Measurements from ENCODE around the gene FRS3.

Gene FRS3

GRCh38 chr6:41818271-41819054 is 38.8 kb upstream of the FRS3 start:
- TF ChIP-seq CTCF (IDR thresholded peaks at IDR 0.05): no peak

DNA sequence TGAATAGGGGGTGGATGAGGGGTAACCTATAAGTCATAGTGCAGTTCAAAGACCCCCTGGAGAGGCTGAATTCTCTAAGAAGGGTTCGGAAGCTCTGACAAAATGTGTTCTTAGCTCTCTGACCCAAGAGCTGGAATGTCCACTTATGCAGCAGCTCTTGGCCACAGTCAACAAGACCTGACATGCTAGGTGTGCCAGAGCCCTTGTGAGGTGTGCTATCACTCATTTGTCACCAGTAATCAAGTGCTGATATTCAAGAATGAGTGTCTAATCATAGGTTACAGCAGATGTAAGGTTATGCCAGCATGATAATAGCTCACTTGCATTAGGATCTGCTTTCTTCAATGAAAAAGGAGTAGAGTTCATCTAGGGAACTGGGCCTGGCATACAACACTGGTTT is 35.9 kb upstream of the FRS3 start:
- no peak for TF ChIP-seq CTCF (IDR thresholded peaks at IDR 0.05)

DNA sequence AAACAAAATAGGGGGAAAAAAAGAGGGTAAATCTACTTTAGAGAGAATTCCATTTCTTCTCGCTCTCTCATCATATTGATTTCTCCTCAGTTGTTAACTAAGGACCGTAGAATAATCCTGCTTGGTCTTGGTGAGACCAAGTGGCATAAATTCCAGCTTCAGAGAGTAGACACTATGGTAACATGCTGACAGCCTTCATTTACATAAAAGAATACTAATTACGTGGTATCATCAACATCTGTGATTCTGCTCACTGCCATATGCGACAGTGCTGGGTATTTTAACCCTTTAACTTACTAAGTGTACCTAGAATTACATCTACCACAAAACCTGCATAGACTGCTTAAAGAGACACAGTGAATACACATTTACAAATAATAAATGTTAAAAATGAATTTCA is 34.9 kb upstream of the FRS3 start:
- TF ChIP-seq CTCF (IDR thresholded peaks at IDR 0.05): no peak

DNA sequence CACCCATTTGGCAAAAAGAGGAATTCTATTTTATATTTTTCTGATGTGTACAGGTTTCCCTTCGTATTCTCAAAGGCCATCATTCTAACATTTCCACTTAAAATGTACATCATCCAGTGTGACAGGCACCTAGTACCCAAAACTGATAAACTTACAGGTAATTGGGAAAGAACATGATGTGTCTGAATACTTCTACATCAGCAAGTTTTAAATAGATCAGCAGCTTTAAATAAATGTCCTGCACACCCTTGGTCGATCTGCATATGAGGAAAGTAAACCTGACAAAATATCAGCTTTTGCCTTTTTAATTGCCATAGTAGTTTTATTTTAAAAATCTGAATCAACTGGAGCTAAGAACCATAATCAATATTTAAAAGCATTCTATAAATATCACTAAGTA is 34.3 kb upstream of the FRS3 start:
- TF ChIP-seq CTCF (IDR thresholded peaks at IDR 0.05): no peak

- TF ChIP-seq CTCF (IDR thresholded peaks at IDR 0.05): no peak
These were observed 33.8 kb upstream of the FRS3 start for GRCh38 chr6:41813469-41813868.

DNA sequence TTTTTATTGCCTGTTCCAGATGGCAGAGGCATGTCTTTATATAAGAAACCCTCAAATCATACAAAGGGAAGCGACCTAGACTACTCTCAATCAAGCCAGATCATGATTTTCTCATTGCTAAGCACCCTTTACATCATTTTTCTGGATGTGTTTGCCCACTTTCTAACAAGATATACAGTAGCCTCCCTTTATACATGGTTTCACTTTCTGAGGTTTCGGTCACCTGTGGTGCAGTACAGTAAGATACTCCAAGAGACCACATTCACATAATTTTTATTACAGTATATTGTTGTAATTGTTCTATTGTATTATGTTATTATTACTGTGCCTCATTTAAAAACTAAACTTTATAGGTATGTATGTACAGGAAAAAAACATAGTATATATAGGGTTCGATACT is 31.4 kb upstream of the FRS3 start:
- TF ChIP-seq CTCF (IDR thresholded peaks at IDR 0.05): no peak

DNA sequence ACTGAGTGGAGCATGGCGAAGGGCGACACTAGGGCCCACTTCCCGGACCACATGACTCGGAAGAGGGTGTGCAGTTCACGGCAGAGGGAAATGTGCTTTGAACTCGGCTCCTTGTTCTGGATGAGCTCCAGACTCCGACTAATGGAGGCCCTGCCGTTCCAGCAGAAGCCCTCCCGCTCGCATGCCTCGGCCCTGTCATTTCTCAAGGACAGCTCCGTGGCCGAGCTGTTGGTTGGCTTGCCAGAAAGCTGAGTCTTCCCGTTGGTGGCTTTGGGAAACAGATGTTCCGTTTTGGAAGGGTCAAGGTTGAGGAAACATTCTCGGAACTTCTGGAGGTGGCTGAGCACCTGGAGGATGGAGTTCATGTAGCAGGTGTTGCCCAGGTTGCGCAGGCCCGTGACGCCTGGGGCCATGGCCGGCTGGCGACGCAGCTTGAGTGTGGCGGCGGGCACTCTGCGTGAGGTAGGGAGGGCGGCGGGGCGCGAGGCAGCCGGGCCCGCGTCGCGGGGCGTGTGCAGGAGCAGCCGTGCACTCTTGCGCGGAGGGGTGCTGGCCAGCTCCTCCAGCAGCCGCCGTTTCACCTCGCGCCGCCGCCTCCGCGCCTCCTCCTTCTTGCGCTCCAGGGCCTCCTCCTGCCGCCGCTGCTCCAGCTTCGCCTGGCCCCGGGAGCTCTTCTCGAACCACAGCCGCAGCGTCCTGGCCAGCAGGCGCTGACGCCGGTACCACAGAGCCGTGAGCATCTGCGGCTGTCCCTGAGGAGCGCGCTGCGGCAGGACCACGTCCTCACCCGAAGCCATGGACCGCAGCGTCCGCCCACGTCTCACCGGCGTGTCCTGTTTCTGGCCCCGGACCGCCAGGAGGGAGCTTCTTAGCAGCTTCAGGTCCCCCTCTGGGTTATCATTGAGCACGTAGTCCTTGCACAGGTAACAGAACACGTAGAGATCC is 26.4 kb upstream of the FRS3 start:
- TF ChIP-seq CTCF (IDR thresholded peaks at IDR 0.05): no peak
